ENCODE results near the gene GPR12.

GPR12 gene

GRCh38 chr13:26749285-26749684 lies 11.3 kb downstream of the GPR12 start:
- POLR2A ChIA-PET, result no interaction called here
- no peak for DNase-seq

GRCh38 chr13:26747706-26748105 lies 12.9 kb downstream of the GPR12 start:
- CTCF ChIA-PET, result no interaction called here
- 100% methylated on average over 1 of the region's 2 CpGs for WGBS (ENCODE audit: insufficient coverage)
- no peaks in the 10 kb centered on the region for H3K36me3 ChIP-seq (ENCODE audit: control insufficient read depth in 4 of 4, insufficient read depth in 4 of 4, low read length in 3 of 4)
- H3K27ac ChIP-seq (ENCODE audit: insufficient read depth in 1 of 2, low read depth in 1 of 2, low read length in 2 of 2, poor library complexity in 1 of 2, severe bottlenecking in 2 of 2), result no peak overlapping the region
- no peaks in the 10 kb centered on the region for H3K9me3 ChIP-seq (ENCODE audit: control extremely low read depth in 1 of 5, control insufficient read depth in 4 of 5, insufficient read depth in 2 of 5, low read depth in 1 of 5, low read length in 4 of 5)
- no peak for DNase-seq
- H3K4me3 ChIP-seq (ENCODE audit: control insufficient read depth in 1 of 7, extremely low read depth in 1 of 7, insufficient read depth in 4 of 7, low read depth in 2 of 7, low read length in 6 of 7), result no peak overlapping the region
- POLR2A ChIA-PET, result no interaction called here
- H3K27me3 ChIP-seq (replicated peaks in 2 of 5; ENCODE audit: control insufficient read depth in 4 of 5, insufficient read depth in 5 of 5, low read length in 4 of 5), result peaks cover 0 to 24% (median 2%) of the 10 kb centered on the region in 5 experiments
- no peaks in the 10 kb centered on the region for H3K4me1 ChIP-seq (ENCODE audit: control extremely low read depth in 1 of 4, control insufficient read depth in 4 of 4, insufficient read depth in 4 of 4, low read length in 3 of 4)

More at GRCh38 chr13:26749285-26749684, 11.3 kb downstream of the GPR12 start:
- Histone ChIP-seq H3K4me1 (ENCODE audit: control extremely low read depth in 1 of 4, control insufficient read depth in 4 of 4, insufficient read depth in 4 of 4, low read length in 3 of 4) (no peaks in the 10 kb centered on the region), H3K27ac (ENCODE audit: insufficient read depth in 1 of 2, low read depth in 1 of 2, low read length in 2 of 2, poor library complexity in 1 of 2, severe bottlenecking in 2 of 2) (no peak overlapping the region), H3K9me3 (ENCODE audit: control extremely low read depth in 1 of 5, control insufficient read depth in 4 of 5, insufficient read depth in 2 of 5, low read depth in 1 of 5, low read length in 4 of 5) (no peaks in the 10 kb centered on the region), H3K4me3 (ENCODE audit: control insufficient read depth in 1 of 7, extremely low read depth in 1 of 7, insufficient read depth in 4 of 7, low read depth in 2 of 7, low read length in 6 of 7) (no peak overlapping the region), H3K27me3 (replicated peaks in 2 of 5; ENCODE audit: control insufficient read depth in 4 of 5, insufficient read depth in 5 of 5, low read length in 4 of 5) (peaks cover 0 to 13% (median 2%) of the 10 kb centered on the region in 5 experiments), H3K36me3 (ENCODE audit: control insufficient read depth in 4 of 4, insufficient read depth in 4 of 4, low read length in 3 of 4) (no peaks in the 10 kb centered on the region)
- CTCF ChIA-PET, result interaction anchor here (1.4 kb wide), 1 partner anchor 13 kb away, joined by 3 read pairs; no protein-coding TSS in a partner anchor
- WGBS (ENCODE audit: insufficient coverage), result 40% methylated on average over 1 of the region's 8 CpGs

DNA sequence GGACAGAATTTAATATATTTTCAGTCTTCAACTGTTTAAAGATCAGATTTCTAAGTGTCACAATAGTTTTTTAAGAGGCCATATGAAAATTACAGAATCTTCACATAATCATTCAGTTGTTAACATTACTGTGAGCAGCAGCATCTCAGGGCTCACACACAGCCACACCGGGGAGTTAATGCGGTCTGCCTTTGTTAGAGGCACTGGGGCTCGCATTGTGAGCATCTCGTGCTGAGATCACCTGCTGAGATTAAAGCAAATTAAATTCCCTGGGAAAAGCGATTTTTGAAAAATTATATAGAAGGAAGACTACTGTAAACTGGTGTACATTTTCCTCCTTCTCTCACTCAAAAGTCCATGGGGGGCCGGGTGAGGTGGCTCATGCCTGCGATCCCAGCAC lies 16.6 kb downstream of the GPR12 start:
- ChIA-PET POLR2A (no interaction called here), CTCF (no interaction called here)
- Histone ChIP-seq H3K4me3 (ENCODE audit: control insufficient read depth in 1 of 7, extremely low read depth in 1 of 7, insufficient read depth in 4 of 7, low read depth in 2 of 7, low read length in 6 of 7) (no peak overlapping the region), H3K4me1 (ENCODE audit: control extremely low read depth in 1 of 4, control insufficient read depth in 4 of 4, insufficient read depth in 4 of 4, low read length in 3 of 4) (no peaks in the 10 kb centered on the region), H3K27ac (ENCODE audit: insufficient read depth in 1 of 2, low read depth in 1 of 2, low read length in 2 of 2, poor library complexity in 1 of 2, severe bottlenecking in 2 of 2) (no peak overlapping the region), H3K9me3 (ENCODE audit: control extremely low read depth in 1 of 5, control insufficient read depth in 4 of 5, insufficient read depth in 2 of 5, low read depth in 1 of 5, low read length in 4 of 5) (peaks cover 0 to 3% (median 0%) of the 10 kb centered on the region in 5 experiments), H3K36me3 (ENCODE audit: control insufficient read depth in 4 of 4, insufficient read depth in 4 of 4, low read length in 3 of 4) (no peaks in the 10 kb centered on the region), H3K27me3 (replicated peaks in 2 of 5; ENCODE audit: control insufficient read depth in 4 of 5, insufficient read depth in 5 of 5, low read length in 4 of 5) (peaks cover 0 to 40% (median 4%) of the 10 kb centered on the region in 5 experiments)
- 73% methylated on average over 2 of the region's 7 CpGs for WGBS (ENCODE audit: insufficient coverage)
- DNase-seq, result no peak

GRCh38 chr13:26742691-26743358 lies 17.8 kb downstream of the GPR12 start:
- Histone ChIP-seq H3K4me3 (ENCODE audit: control insufficient read depth in 1 of 7, extremely low read depth in 1 of 7, insufficient read depth in 4 of 7, low read depth in 2 of 7, low read length in 6 of 7) (no peak overlapping the region), H3K27me3 (replicated peaks in 2 of 5; ENCODE audit: control insufficient read depth in 4 of 5, insufficient read depth in 5 of 5, low read length in 4 of 5) (peaks cover 0 to 40% (median 4%) of the 10 kb centered on the region in 5 experiments), H3K4me1 (ENCODE audit: control extremely low read depth in 1 of 4, control insufficient read depth in 4 of 4, insufficient read depth in 4 of 4, low read length in 3 of 4) (no peaks in the 10 kb centered on the region), H3K9me3 (ENCODE audit: control extremely low read depth in 1 of 5, control insufficient read depth in 4 of 5, insufficient read depth in 2 of 5, low read depth in 1 of 5, low read length in 4 of 5) (peaks cover 0 to 6% (median 0%) of the 10 kb centered on the region in 5 experiments), H3K27ac (ENCODE audit: insufficient read depth in 1 of 2, low read depth in 1 of 2, low read length in 2 of 2, poor library complexity in 1 of 2, severe bottlenecking in 2 of 2) (no peak overlapping the region), H3K36me3 (ENCODE audit: control insufficient read depth in 4 of 4, insufficient read depth in 4 of 4, low read length in 3 of 4) (no peaks in the 10 kb centered on the region)
- DNase-seq, result no peak
- ChIA-PET CTCF (interaction anchor here (0.6 to 0.9 kb wide), 2 partner anchors 20 to 179 kb away, joined by 3 read pairs; no protein-coding TSS in a partner anchor), POLR2A (no interaction called here)
- WGBS (ENCODE audit: insufficient coverage), result 39% methylated on average over 13 of the region's 25 CpGs

- POLR2A ChIA-PET, result no interaction called here
- no peaks in the 10 kb centered on the region for H3K4me1 ChIP-seq (ENCODE audit: control extremely low read depth in 1 of 4, control insufficient read depth in 4 of 4, insufficient read depth in 4 of 4, low read length in 3 of 4)
- no peak overlapping the region for H3K4me3 ChIP-seq (ENCODE audit: control insufficient read depth in 1 of 7, extremely low read depth in 1 of 7, insufficient read depth in 4 of 7, low read depth in 2 of 7, low read length in 6 of 7)
- H3K27ac ChIP-seq (ENCODE audit: insufficient read depth in 1 of 2, low read depth in 1 of 2, low read length in 2 of 2, poor library complexity in 1 of 2, severe bottlenecking in 2 of 2), result no peak overlapping the region
- DNase-seq, result no peak
- WGBS (ENCODE audit: insufficient coverage), result 90% methylated on average over 9 of the region's 9 CpGs
- H3K36me3 ChIP-seq (ENCODE audit: control insufficient read depth in 4 of 4, insufficient read depth in 4 of 4, low read length in 3 of 4), result no peaks in the 10 kb centered on the region
- no peaks in the 10 kb centered on the region for H3K27me3 ChIP-seq (replicated peaks in 2 of 5; ENCODE audit: control insufficient read depth in 4 of 5, insufficient read depth in 5 of 5, low read length in 4 of 5)
- CTCF ChIA-PET, result interaction anchor here (0.7 to 1.6 kb wide), 4 partner anchors 10 to 29 kb away, joined by 3 read pairs; no protein-coding TSS in a partner anchor
- H3K9me3 ChIP-seq (ENCODE audit: control extremely low read depth in 1 of 5, control insufficient read depth in 4 of 5, insufficient read depth in 2 of 5, low read depth in 1 of 5, low read length in 4 of 5), result peaks cover 0 to 13% (median 0%) of the 10 kb centered on the region in 5 experiments
Observed at GRCh38 chr13:26735677-26736076, 24.9 kb downstream of the GPR12 start.

DNA sequence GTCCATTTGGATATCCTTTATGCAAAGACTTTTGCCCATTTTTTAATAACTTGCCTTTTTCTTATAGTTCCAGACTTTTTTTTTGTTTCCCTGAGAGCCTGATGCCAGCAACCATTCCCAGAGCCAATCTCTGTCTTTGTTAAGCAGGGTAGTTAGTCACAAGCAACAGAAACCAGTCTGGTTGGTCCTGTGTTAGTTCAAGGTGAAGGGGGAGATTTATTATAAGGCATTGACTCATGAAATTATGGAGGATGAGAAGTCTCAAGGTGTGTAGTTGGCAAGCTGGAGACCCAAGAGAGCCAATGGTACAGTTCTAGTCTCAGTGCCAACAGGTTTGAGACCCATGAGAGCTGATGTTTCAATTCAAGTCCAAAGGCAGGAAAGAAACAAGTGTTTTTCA lies 33.0 kb downstream of the GPR12 start:
- no peak overlapping the region for H3K27ac ChIP-seq (ENCODE audit: insufficient read depth in 1 of 2, low read depth in 1 of 2, low read length in 2 of 2, poor library complexity in 1 of 2, severe bottlenecking in 2 of 2)
- H3K4me3 ChIP-seq (ENCODE audit: control insufficient read depth in 1 of 7, extremely low read depth in 1 of 7, insufficient read depth in 4 of 7, low read depth in 2 of 7, low read length in 6 of 7), result no peak overlapping the region
- no peaks in the 10 kb centered on the region for H3K9me3 ChIP-seq (ENCODE audit: control extremely low read depth in 1 of 5, control insufficient read depth in 4 of 5, insufficient read depth in 2 of 5, low read depth in 1 of 5, low read length in 4 of 5)
- DNase-seq, result no peak
- ChIA-PET POLR2A (no interaction called here), CTCF (no interaction called here)
- no peaks in the 10 kb centered on the region for H3K36me3 ChIP-seq (ENCODE audit: control insufficient read depth in 4 of 4, insufficient read depth in 4 of 4, low read length in 3 of 4)
- peaks cover 2 to 10% (median 5%) of the 10 kb centered on the region in 4 experiments for H3K4me1 ChIP-seq (ENCODE audit: control extremely low read depth in 1 of 4, control insufficient read depth in 4 of 4, insufficient read depth in 4 of 4, low read length in 3 of 4)
- no peaks in the 10 kb centered on the region for H3K27me3 ChIP-seq (replicated peaks in 2 of 5; ENCODE audit: control insufficient read depth in 4 of 5, insufficient read depth in 5 of 5, low read length in 4 of 5)

- Histone ChIP-seq H3K27me3 (replicated peaks in 2 of 5; ENCODE audit: control insufficient read depth in 4 of 5, insufficient read depth in 5 of 5, low read length in 4 of 5) (no peaks in the 10 kb centered on the region), H3K9me3 (ENCODE audit: control extremely low read depth in 1 of 5, control insufficient read depth in 4 of 5, insufficient read depth in 2 of 5, low read depth in 1 of 5, low read length in 4 of 5) (no peaks in the 10 kb centered on the region), H3K36me3 (ENCODE audit: control insufficient read depth in 4 of 4, insufficient read depth in 4 of 4, low read length in 3 of 4) (no peaks in the 10 kb centered on the region), H3K27ac (ENCODE audit: insufficient read depth in 1 of 2, low read depth in 1 of 2, low read length in 2 of 2, poor library complexity in 1 of 2, severe bottlenecking in 2 of 2) (no peak overlapping the region), H3K4me3 (ENCODE audit: control insufficient read depth in 1 of 7, extremely low read depth in 1 of 7, insufficient read depth in 4 of 7, low read depth in 2 of 7, low read length in 6 of 7) (no peak overlapping the region), H3K4me1 (ENCODE audit: control extremely low read depth in 1 of 4, control insufficient read depth in 4 of 4, insufficient read depth in 4 of 4, low read length in 3 of 4) (peaks cover 6 to 15% (median 10%) of the 10 kb centered on the region in 4 experiments)
- DNase-seq, result no peak
- WGBS (ENCODE audit: insufficient coverage), result 84% methylated on average over 2 of the region's 3 CpGs
- CTCF ChIA-PET, result interaction anchor here (1.0 kb wide), 1 partner anchor 19 kb away, joined by 3 read pairs; no protein-coding TSS in a partner anchor
- POLR2A ChIA-PET, result no interaction called here
Observed at GRCh38 chr13:26727122-26727521, 33.5 kb downstream of the GPR12 start.
